Panc1 (cell line): ENCODE data around the gene SPATA20.

Experiments used
- POLR2AphosphoS5 ChIP-seq: IDR thresholded peaks from 2 replicates; pipeline ENCODE4 v1.6.1; 2012; ENCODE audit warnings: mild to moderate bottlenecking, low read depth, low read length, moderate library complexity
- TF ChIP-seq, protein P1 (sequence below): fragments of 450-650 bp; IDR thresholded peaks from 2 replicates; pipeline ENCODE4 v1.5.1; 2017; ENCODE audit warnings: mild to moderate bottlenecking

DNA sequence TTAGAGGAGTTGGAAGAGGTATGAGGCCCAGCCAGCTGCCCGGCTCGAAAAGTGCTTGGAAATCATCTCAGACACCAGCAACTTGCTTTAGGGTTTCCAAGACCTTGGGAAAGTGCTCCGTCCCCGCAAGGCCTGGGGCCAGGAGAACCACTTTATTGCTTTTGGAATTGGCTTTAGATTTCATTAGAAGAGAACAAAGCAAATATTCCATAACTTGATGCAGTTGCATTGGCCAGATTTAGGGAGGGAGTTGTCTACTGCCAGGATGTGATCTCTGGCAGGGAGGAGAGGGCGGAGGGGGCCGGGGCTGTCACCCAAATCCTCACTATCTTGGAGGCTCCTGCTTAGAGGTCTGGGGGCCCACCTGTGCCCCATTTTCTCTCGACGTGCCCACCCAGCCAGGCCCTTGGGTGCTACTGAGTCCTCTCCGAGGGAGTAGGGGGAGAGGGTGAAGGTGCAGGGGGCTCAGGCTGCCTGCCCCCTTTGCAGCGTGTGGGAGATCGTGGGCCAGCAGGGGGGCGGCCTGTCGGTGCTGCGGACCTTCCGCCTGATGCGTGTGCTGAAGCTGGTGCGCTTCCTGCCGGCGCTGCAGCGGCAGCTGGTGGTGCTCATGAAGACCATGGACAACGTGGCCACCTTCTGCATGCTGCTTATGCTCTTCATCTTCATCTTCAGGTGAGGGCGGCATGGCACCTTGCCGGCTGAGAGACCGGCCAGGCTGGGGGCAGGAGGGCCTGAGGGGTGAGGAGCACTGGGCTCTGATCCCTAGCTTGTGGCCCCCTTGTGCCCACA, 44.2 kb downstream of the SPATA20 start:
- TF ChIP-seq POLR2AphosphoS5, result no peak
- TF ChIP-seq, protein P1, sequence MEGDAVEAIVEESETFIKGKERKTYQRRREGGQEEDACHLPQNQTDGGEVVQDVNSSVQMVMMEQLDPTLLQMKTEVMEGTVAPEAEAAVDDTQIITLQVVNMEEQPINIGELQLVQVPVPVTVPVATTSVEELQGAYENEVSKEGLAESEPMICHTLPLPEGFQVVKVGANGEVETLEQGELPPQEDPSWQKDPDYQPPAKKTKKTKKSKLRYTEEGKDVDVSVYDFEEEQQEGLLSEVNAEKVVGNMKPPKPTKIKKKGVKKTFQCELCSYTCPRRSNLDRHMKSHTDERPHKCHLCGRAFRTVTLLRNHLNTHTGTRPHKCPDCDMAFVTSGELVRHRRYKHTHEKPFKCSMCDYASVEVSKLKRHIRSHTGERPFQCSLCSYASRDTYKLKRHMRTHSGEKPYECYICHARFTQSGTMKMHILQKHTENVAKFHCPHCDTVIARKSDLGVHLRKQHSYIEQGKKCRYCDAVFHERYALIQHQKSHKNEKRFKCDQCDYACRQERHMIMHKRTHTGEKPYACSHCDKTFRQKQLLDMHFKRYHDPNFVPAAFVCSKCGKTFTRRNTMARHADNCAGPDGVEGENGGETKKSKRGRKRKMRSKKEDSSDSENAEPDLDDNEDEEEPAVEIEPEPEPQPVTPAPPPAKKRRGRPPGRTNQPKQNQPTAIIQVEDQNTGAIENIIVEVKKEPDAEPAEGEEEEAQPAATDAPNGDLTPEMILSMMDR, result no peak
